HCT116 (cell line): ENCODE results near the gene PDSS2. TPM values are rescaled to one million over a fixed set of nuclear protein-coding genes. Genes with fewer than 3 reads are reported as not detected.

Experiments
- ATAC-seq: fragments of 200-7000 bp; cut with Tn5 transposase; 2 replicates; pipeline ENCODE4 v1.9.1; 2020; ENCODE audit warnings: mild to moderate bottlenecking, moderate library complexity
- BruUV-seq: library from RNA; stranded (reverse); fragments of 400-500 nt; replicated peaks from 2 replicates; lab custom pipeline; 2021; lab: Mats Ljungman, UMichigan
- CTCF ChIA-PET: fragments of 300-600 bp; sonication (Branson Sonifier 250); formaldehyde crosslinking; loops from one replicate; lab custom pipeline; 2021; ENCODE audit warnings: antibody characterized with exemption; lab: Charles Lee
- POLR2A ChIA-PET: fragments of 300-600, 350-600 bp; sonication (Branson Sonifier 250); formaldehyde crosslinking; loops from one replicate; lab custom pipeline; 2021; ENCODE audit warnings: antibody characterized with exemption; lab: Charles Lee
- RAD21 ChIA-PET, 2 experiments: fragments of 300-600 bp; sonication (Branson Sonifier 250); formaldehyde crosslinking; loops; one replicate each; lab custom pipeline; 2023; ENCODE audit warnings: low total read pairs in 2 of 2; ENCODE audit not compliant: uncharacterized antibody in 2 of 2, unreplicated experiment in 2 of 2, low non-redundant PET in 1 of 2; lab: Charles Lee
- DNase-seq: peaks from one replicate; pipeline ENCODE4 v3.0.0-alpha.2; 2010; ENCODE audit warnings: low read depth, low spot score
- H2AFZ ChIP-seq: fragments of 200-600 bp; shearing (Covaris generic), sonication (generic); 2 replicates; pipeline ENCODE4 v1.6.1; 2017; ENCODE audit warnings: low read depth, mixed run types, mixed read lengths, antibody characterized with exemption, low read length; ENCODE audit not compliant: poor library complexity, severe bottlenecking
- H3K27ac ChIP-seq: 2 replicates; pipeline ENCODE4 v1.5.1; 2012; ENCODE audit warnings: low read depth, low read length
- H3K27me3 ChIP-seq: fragments of 200-600 bp; sonication (generic); 2 replicates; pipeline ENCODE4 v1.6.1; 2016; ENCODE audit warnings: mixed run types, low read length, mixed read lengths; ENCODE audit not compliant: insufficient read depth
- H3K36me3 ChIP-seq, 2 experiments: fragments of 200-500 bp in 1 of 2; fragments of 200-600 bp in 1 of 2; sonication (Bioruptor generic) in 1 of 2; sonication (generic) in 1 of 2; 2 replicates each; pipeline versions ENCODE4 v1.5.1 to v1.6.1; 2014 to 2016; ENCODE audit warnings: low read length in 2 of 2, inconsistent platforms in 1 of 2, mixed read lengths in 1 of 2, mixed run types in 1 of 2; ENCODE audit not compliant: insufficient read depth in 2 of 2, control insufficient read depth in 1 of 2
- H3K4me1 ChIP-seq, 2 experiments: fragments of 200-600 bp in 1 of 2; sonication (generic) in 1 of 2; 2 replicates each; pipeline versions ENCODE4 v1.5.1 to v1.6.1; 2012 to 2017; ENCODE audit warnings: low read length in 2 of 2, inconsistent platforms in 1 of 2, mild to moderate bottlenecking in 1 of 2, mixed read lengths in 1 of 2, mixed run types in 1 of 2, moderate library complexity in 1 of 2; ENCODE audit not compliant: insufficient read depth in 2 of 2, control insufficient read depth in 1 of 2
- H3K4me2 ChIP-seq: fragments of 200-600 bp; sonication (generic); 2 replicates; pipeline ENCODE4 v1.6.1; 2017; ENCODE audit warnings: mixed run types, low read length, mixed read lengths
- H3K4me3 ChIP-seq, 2 experiments: fragments of 200-600 bp in 1 of 2; sonication (generic) in 1 of 2; replicated peaks in 1 of 2; 2 replicates each; pipeline ENCODE4 v1.5.1; 2011 to 2016; ENCODE audit warnings: low read length in 2 of 2, control low read depth in 1 of 2, low read depth in 1 of 2, mild to moderate bottlenecking in 1 of 2, mixed read lengths in 1 of 2, mixed run types in 1 of 2
- H3K79me2 ChIP-seq: fragments of 200-600 bp; sonication (generic); 2 replicates; pipeline ENCODE4 v1.6.1; 2017; ENCODE audit warnings: mild to moderate bottlenecking, mixed run types, low read length, moderate library complexity, mixed read lengths; ENCODE audit not compliant: insufficient read depth
- H3K9ac ChIP-seq: fragments of 200-600 bp; sonication (generic); 2 replicates; pipeline ENCODE4 v1.6.1; 2016; ENCODE audit warnings: low read length, mixed read lengths
- H3K9me2 ChIP-seq: fragments of 200-600 bp; sonication (generic), shearing (Covaris generic); 2 replicates; pipeline ENCODE4 v1.6.1; 2017; ENCODE audit warnings: mixed run types, mild to moderate bottlenecking, moderate library complexity; ENCODE audit not compliant: insufficient read depth
- H3K9me3 ChIP-seq, 2 experiments: fragments of 200-500 bp in 1 of 2; fragments of 200-600 bp in 1 of 2; sonication (Bioruptor generic) in 1 of 2; sonication (generic) in 1 of 2; 2 replicates each; pipeline ENCODE4 v1.6.1; 2014 to 2017; ENCODE audit warnings: low read length in 2 of 2, mixed read lengths in 2 of 2, inconsistent platforms in 1 of 2, low read depth in 1 of 2, mild to moderate bottlenecking in 1 of 2, mixed run types in 1 of 2, moderate library complexity in 1 of 2; ENCODE audit not compliant: control insufficient read depth in 1 of 2, insufficient read depth in 1 of 2
- H4K20me1 ChIP-seq: fragments of 200-600 bp; sonication (generic), shearing (Covaris generic); 2 replicates; pipeline ENCODE4 v1.6.1; 2017; ENCODE audit warnings: mixed run types, mild to moderate bottlenecking, moderate library complexity; ENCODE audit not compliant: insufficient read depth
- ATF3 ChIP-seq: IDR thresholded peaks from 2 replicates; pipeline ENCODE4 v1.6.1; 2012
- CEBPB ChIP-seq: IDR thresholded peaks from 2 replicates; pipeline ENCODE4 v1.6.1; 2012; ENCODE audit warnings: low read depth
- ELF1 ChIP-seq: IDR thresholded peaks from 2 replicates; pipeline ENCODE4 v1.6.1; 2012; ENCODE audit warnings: low read depth, borderline replicate concordance
- EZH2 ChIP-seq: fragments of 200-600 bp; sonication (generic); IDR thresholded peaks from 2 replicates; pipeline ENCODE4 v1.6.1; 2017; ENCODE audit warnings: antibody characterized with exemption, mixed run types
- EZH2phosphoT487 ChIP-seq: fragments of 200-600 bp; IDR thresholded peaks from 2 replicates; pipeline ENCODE4 v1.6.1; 2018; ENCODE audit warnings: antibody characterized with exemption, borderline replicate concordance
- FOSL1 ChIP-seq: IDR thresholded peaks from 2 replicates; pipeline ENCODE4 v1.6.1; 2012; ENCODE audit warnings: low read depth
- JUND ChIP-seq: IDR thresholded peaks from 2 replicates; pipeline ENCODE4 v1.6.1; 2012
- POLR2A ChIP-seq: IDR thresholded peaks from 2 replicates; pipeline ENCODE4 v1.7.0; 2011; ENCODE audit warnings: borderline replicate concordance; ENCODE audit not compliant: insufficient read depth, insufficient read length; ENCODE audit errors: extremely low read depth
- POLR2AphosphoS5 ChIP-seq: IDR thresholded peaks from 2 replicates; pipeline ENCODE4 v1.6.1; 2011; ENCODE audit warnings: mild to moderate bottlenecking, low read depth, low read length, moderate library complexity
- SIN3A ChIP-seq: IDR thresholded peaks from 2 replicates; pipeline ENCODE4 v1.6.1; 2012; ENCODE audit warnings: low read depth
- TCF7L2 ChIP-seq: IDR thresholded peaks from 2 replicates; pipeline ENCODE4 v1.7.0; 2011; ENCODE audit warnings: borderline replicate concordance, inconsistent platforms; ENCODE audit not compliant: insufficient read depth, insufficient read length; ENCODE audit errors: extremely low read depth
- YY1 ChIP-seq: IDR thresholded peaks from 2 replicates; pipeline ENCODE4 v1.6.1; 2011; ENCODE audit warnings: low read length, low read depth, moderate library complexity, mild to moderate bottlenecking; ENCODE audit not compliant: insufficient replicate concordance; ENCODE audit errors: extremely low read depth
- ZFX ChIP-seq: fragments of 450-650 bp; IDR thresholded peaks from 2 replicates; pipeline ENCODE4 v1.6.1; 2017
- ZNF274 ChIP-seq: fragments of 200-500 bp; sonication (Bioruptor generic); IDR thresholded peaks from 2 replicates; pipeline ENCODE4 v1.6.1; 2014; ENCODE audit warnings: mild to moderate bottlenecking, low read depth, low read length, inconsistent platforms
- intact Hi-C: fragments of 100-400 bp; cut with micrococcal nuclease; formaldehyde crosslinking; loops from 2 replicates; pipeline ENCODE4 v1.10.0; 2022
- total RNA-seq: library from RNA; stranded (reverse); gene quantifications from one replicate; pipeline ENCODE4 v1.2.1, GENCODE V29; 2021; ENCODE audit not compliant: unreplicated experiment
- TF ChIP-seq, protein P1 (sequence below), 3 experiments: fragments of 200-600 bp in 1 of 3; sonication (generic) in 1 of 3; IDR thresholded peaks in 2 of 3; conservative IDR thresholded peaks in 1 of 3; 2 replicates each; pipeline ENCODE4 v1.5.1; 2012 to 2017; ENCODE audit warnings: low read depth in 2 of 3, low read length in 2 of 3, antibody characterized with exemption in 1 of 3, borderline replicate concordance in 1 of 3, control low read depth in 1 of 3, mild to moderate bottlenecking in 1 of 3, mixed read lengths in 1 of 3, mixed run types in 1 of 3, moderate library complexity in 1 of 3; ENCODE audit not compliant: insufficient read depth in 1 of 3

PDSS2 gene
- total RNA-seq, 1 experiment from 2014 or later: 12.2 TPM

DNA sequence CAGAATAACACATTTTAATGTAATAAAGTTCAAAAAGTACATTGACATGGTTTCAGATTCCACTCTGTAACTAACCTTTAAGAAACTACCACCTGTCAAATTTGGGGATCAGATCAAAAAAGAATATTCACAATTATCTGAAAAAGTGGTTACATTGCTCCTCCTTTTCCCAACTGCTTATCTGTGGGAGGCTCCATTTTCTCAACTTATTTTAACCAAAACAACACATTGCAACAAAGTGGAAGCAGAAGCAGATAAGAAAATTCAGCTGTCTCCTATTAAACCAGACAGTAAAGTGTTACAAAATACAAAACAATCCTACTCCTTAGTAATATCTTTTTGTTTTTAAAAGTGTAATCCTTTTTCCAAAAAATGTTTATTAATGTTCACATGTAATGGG is 61.4 kb downstream of the PDSS2 start:
- Histone ChIP-seq H2AFZ (no peak overlapping the region), H3K9ac (no peak overlapping the region), H3K79me2 (peaks cover 5% of the 10 kb centered on the region; the same call in 1 of the 2 replicates), H3K9me2 (no peaks in the 10 kb centered on the region), H3K4me1 (no peaks in the 10 kb centered on the region), H3K27ac (no peak overlapping the region), H3K36me3 (no peaks in the 10 kb centered on the region), H3K27me3 (no peaks in the 10 kb centered on the region), H3K4me2 (no peak overlapping the region), H3K4me3 (no peak overlapping the region), H3K9me3 (peaks cover 0 to 4% of the 10 kb centered on the region in 2 experiments; a peak in 1 of 4 replicates), H4K20me1 (no peaks in the 10 kb centered on the region)
- ChIA-PET POLR2A (no interaction called here), RAD21 (no interaction called here), CTCF (no interaction called here)
- BruUV-seq: no TSS peak
- TF ChIP-seq, protein P1, sequence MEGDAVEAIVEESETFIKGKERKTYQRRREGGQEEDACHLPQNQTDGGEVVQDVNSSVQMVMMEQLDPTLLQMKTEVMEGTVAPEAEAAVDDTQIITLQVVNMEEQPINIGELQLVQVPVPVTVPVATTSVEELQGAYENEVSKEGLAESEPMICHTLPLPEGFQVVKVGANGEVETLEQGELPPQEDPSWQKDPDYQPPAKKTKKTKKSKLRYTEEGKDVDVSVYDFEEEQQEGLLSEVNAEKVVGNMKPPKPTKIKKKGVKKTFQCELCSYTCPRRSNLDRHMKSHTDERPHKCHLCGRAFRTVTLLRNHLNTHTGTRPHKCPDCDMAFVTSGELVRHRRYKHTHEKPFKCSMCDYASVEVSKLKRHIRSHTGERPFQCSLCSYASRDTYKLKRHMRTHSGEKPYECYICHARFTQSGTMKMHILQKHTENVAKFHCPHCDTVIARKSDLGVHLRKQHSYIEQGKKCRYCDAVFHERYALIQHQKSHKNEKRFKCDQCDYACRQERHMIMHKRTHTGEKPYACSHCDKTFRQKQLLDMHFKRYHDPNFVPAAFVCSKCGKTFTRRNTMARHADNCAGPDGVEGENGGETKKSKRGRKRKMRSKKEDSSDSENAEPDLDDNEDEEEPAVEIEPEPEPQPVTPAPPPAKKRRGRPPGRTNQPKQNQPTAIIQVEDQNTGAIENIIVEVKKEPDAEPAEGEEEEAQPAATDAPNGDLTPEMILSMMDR (IDR thresholded peaks at IDR 0.05 in 2 of 3, conservative IDR thresholded peaks at IDR 0.05 in 1 of 3; ENCODE audit: borderline replicate concordance in 1 of 3, insufficient read depth in 1 of 3, low read depth in 2 of 3, low read length in 2 of 3): no peak
- no peak for DNase-seq
- intact Hi-C loops: no loop called here
- ATAC-seq: no peak

- DNase-seq (no peak), ATAC-seq (no peak)
- no peaks in the 10 kb centered on the region for H3K9me3 ChIP-seq
- no peaks in the 10 kb centered on the region for H3K4me1 ChIP-seq
- H4K20me1 ChIP-seq: no peaks in the 10 kb centered on the region
- intact Hi-C loops: no loop called here
- ChIA-PET RAD21 (no interaction called here), CTCF (no interaction called here), POLR2A (no interaction called here)
- H3K79me2 ChIP-seq: peaks cover 5% of the 10 kb centered on the region; the same call in 1 of the 2 replicates
- no peaks in the 10 kb centered on the region for H3K9me2 ChIP-seq
- no peak overlapping the region for H3K4me2 ChIP-seq
- no peaks in the 10 kb centered on the region for H3K36me3 ChIP-seq
- BruUV-seq: no TSS peak
- no peak overlapping the region for H3K27ac ChIP-seq
- no peak overlapping the region for H2AFZ ChIP-seq
- H3K27me3 ChIP-seq: no peaks in the 10 kb centered on the region
- no peak overlapping the region for H3K4me3 ChIP-seq
- H3K9ac ChIP-seq: no peak overlapping the region
- TF ChIP-seq ELF1: no peak
- TF ChIP-seq ATF3: no peak
- TF ChIP-seq, protein P1 (IDR thresholded peaks at IDR 0.05 in 2 of 3, conservative IDR thresholded peaks at IDR 0.05 in 1 of 3; ENCODE audit: borderline replicate concordance in 1 of 3, insufficient read depth in 1 of 3, low read depth in 2 of 3, low read length in 2 of 3): no peak
- no peak for TF ChIP-seq FOSL1
- TF ChIP-seq EZH2: no peak
- TF ChIP-seq POLR2AphosphoS5: no peak
- no peak for TF ChIP-seq POLR2A
- TF ChIP-seq TCF7L2: no peak
- no peak for TF ChIP-seq EZH2phosphoT487
- TF ChIP-seq JUND: no peak
- TF ChIP-seq ZNF274: no peak
- TF ChIP-seq YY1: no peak
- TF ChIP-seq ZFX: no peak
- TF ChIP-seq SIN3A: no peak
- no peak for TF ChIP-seq CEBPB
These were observed 63.2 kb downstream of the PDSS2 start for GRCh38 chr6:107396211-107396610.
